Measurements from ENCODE around the gene NHSL2.

GRCh38 chrX:72037601-72038000, 127.0 kb downstream of the NHSL2 start:
- TF ChIP-seq, protein P1, sequence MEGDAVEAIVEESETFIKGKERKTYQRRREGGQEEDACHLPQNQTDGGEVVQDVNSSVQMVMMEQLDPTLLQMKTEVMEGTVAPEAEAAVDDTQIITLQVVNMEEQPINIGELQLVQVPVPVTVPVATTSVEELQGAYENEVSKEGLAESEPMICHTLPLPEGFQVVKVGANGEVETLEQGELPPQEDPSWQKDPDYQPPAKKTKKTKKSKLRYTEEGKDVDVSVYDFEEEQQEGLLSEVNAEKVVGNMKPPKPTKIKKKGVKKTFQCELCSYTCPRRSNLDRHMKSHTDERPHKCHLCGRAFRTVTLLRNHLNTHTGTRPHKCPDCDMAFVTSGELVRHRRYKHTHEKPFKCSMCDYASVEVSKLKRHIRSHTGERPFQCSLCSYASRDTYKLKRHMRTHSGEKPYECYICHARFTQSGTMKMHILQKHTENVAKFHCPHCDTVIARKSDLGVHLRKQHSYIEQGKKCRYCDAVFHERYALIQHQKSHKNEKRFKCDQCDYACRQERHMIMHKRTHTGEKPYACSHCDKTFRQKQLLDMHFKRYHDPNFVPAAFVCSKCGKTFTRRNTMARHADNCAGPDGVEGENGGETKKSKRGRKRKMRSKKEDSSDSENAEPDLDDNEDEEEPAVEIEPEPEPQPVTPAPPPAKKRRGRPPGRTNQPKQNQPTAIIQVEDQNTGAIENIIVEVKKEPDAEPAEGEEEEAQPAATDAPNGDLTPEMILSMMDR (conservative IDR thresholded peaks at IDR 0.05; ENCODE audit: low read depth in 2 of 2) = no peak
- TF ChIP-seq POLR2AphosphoS5 (IDR thresholded peaks at IDR 0.05; ENCODE audit: low read depth) = no peak
- no peak for TF ChIP-seq EZH2 (IDR thresholded peaks at IDR 0.05; ENCODE audit: low read depth, unreplicated experiment)
- no peak for TF ChIP-seq EZH2phosphoT487 (IDR thresholded peaks at IDR 0.05; ENCODE audit: unreplicated experiment)
- TF ChIP-seq REST (IDR thresholded peaks at IDR 0.05; ENCODE audit: unreplicated experiment) = no peak
- no peak for TF ChIP-seq JUNB (IDR thresholded peaks at IDR 0.05; ENCODE audit: unreplicated experiment)
- TF ChIP-seq ZNF114 (CRISPR knock-in tag; IDR thresholded peaks at IDR 0.05) = no peak
- no peak for TF ChIP-seq CREB1 (CRISPR knock-in tag; IDR thresholded peaks at IDR 0.05; ENCODE audit: low read depth)
- TF ChIP-seq ZNF331 (CRISPR knock-in tag; IDR thresholded peaks at IDR 0.05; ENCODE audit: low read depth) = no peak
- no peak for TF ChIP-seq NANOG (IDR thresholded peaks at IDR 0.05; ENCODE audit: borderline replicate concordance)
- TF ChIP-seq STAT1 (IDR thresholded peaks at IDR 0.05; ENCODE audit: unreplicated experiment) = no peak

Data from GM23338 (cell line).